RWPE1 (cell line): ENCODE measurements around the gene TEX264.

Experiments
- CTCF ChIA-PET: fragments of 350-600 bp; sonication (Branson Sonifier 250); formaldehyde crosslinking; extraction: SDS; loops from one replicate; lab custom pipeline; 2021; lab: Yijun Ruan, JAX
- POLR2A ChIA-PET: fragments of 400-600 bp; formaldehyde crosslinking; extraction: SDS; loops from one replicate; lab custom pipeline; 2020; ENCODE audit warnings: antibody characterized with exemption; ENCODE audit not compliant: low non-redundant PET; lab: Yijun Ruan, JAX
- DNase-seq: peaks from one replicate; pipeline ENCODE4 v3.0.0; 2012; ENCODE audit warnings: low spot score
- H3K27ac ChIP-seq: fragments of 450-650 bp; 2 replicates; pipeline ENCODE4 v1.5.1; 2017
- CTCF ChIP-seq: fragments of 450-650 bp; conservative IDR thresholded peaks from 2 replicates; pipeline ENCODE4 v1.5.1; 2017; ENCODE audit warnings: low read depth, mild to moderate bottlenecking

TEX264 gene

GRCh38 chr3:51702156-51702555 is 31.1 kb downstream of the TEX264 start:
- no peak for DNase-seq
- CTCF ChIA-PET = no interaction called here
- POLR2A ChIA-PET = no interaction called here
- TF ChIP-seq CTCF = no peak
- no peak overlapping the region for H3K27ac ChIP-seq

DNA sequence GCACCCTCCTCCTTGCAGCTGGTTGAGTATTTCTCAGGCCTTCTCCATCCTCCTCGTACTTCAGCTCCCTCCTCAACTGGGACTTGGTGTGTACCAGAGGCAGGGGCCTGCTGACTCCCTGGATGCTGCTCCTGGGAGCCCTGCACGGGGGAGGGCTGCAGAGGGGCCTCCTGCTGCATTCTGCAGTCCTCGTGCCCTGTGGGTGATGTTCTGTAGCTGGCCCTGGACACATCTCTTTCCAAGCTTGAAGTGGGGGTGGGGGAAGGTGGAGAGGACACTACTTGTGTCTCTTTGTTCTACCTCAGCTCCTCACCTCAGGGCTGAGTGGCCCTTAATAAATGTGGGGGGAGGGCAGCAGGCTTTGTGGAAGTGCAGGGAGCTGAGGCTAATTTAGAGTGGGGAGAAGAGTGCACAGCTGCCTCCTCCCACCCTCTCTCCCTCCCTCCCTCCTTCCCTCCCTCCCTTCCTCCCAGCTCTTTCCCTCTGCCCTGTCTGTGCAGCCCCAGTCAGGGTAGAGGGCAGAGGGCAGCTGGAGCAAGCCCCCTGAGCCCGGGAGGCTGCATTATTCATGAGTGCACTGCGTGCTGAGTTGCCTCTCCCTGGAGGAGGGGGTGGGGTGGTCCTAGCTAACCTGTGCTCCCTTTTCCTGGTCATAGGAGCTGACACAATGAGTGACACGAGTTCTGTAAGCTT is 32.2 kb downstream of the TEX264 start:
- ChIA-PET POLR2A (no interaction called here), CTCF (interaction anchor here (1.6 kb wide), 1 partner anchor 16 kb away, joined by 9 read pairs; no protein-coding TSS in a partner anchor)
- TF ChIP-seq CTCF = no peak
- DNase-seq = no peak
- no peak overlapping the region for H3K27ac ChIP-seq

- TF ChIP-seq CTCF = no peak
- POLR2A ChIA-PET = no interaction called here
- DNase-seq = no peak
- 0 out of 2 replicates have a peak overlapping the region, but pooled peaks have one; percentile 9 for H3K27ac ChIP-seq
- CTCF ChIA-PET = interaction anchor here (1.6 kb wide), 1 partner anchor 15 kb away, joined by 9 read pairs; no protein-coding TSS in a partner anchor
These were observed 32.9 kb downstream of the TEX264 start for GRCh38 chr3:51703761-51704510.

DNA sequence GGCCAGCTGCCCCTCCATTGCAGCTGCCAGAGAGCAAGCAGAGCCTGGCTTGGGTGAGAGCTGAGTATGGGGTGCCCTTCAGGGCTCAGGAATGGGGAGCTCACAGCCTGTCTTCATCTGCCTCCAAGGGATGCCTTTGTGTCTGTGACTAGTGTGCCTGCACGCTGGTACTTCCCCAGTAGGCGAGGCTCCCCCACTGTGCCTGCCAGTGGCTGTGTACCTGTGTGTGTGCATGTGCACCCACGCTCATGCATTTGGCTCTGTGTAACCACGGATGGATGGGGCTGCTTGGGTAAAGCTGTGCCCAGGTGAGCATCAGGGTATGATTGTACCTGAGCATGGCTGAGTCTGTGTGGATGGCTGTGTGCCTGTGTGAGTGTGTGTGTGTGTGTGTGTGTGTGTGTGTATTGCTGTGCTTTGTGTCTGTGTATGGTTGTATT is 33.5 kb downstream of the TEX264 start:
- CTCF ChIA-PET = interaction anchor here (1.6 kb wide), 1 partner anchor 15 kb away, joined by 9 read pairs; no protein-coding TSS in a partner anchor
- TF ChIP-seq CTCF = no peak

GRCh38 chr3:51705276-51706020 is 34.4 kb downstream of the TEX264 start:
- ChIA-PET POLR2A (interaction anchor here (0.6 kb wide), 1 partner anchor 205 kb away, joined by 9 read pairs; no protein-coding TSS in a partner anchor), CTCF (interaction anchor here (0.6 to 1.6 kb wide), 2 partner anchors 14 to 1194 kb away, joined by 3 to 9 read pairs; no protein-coding TSS in a partner anchor)
- DNase-seq = no peak
- H3K27ac ChIP-seq = no peak overlapping the region
- no peak for TF ChIP-seq CTCF

More for the DNA sequence above, 33.5 kb downstream of the TEX264 start:
- POLR2A ChIA-PET = no interaction called here
- H3K27ac ChIP-seq = no peak overlapping the region
- DNase-seq = no peak

GRCh38 chr3:51706021-51706485 is 35.0 kb downstream of the TEX264 start:
- ChIA-PET CTCF (no interaction called here), POLR2A (no interaction called here)
- DNase-seq = no peak

More at GRCh38 chr3:51706021-51706485, 35.0 kb downstream of the TEX264 start:
- H3K27ac ChIP-seq = no peak overlapping the region
- TF ChIP-seq CTCF = no peak
